HepG2 (cell line): ENCODE measurements around the gene HTATIP2. TPM values are rescaled to one million over a fixed set of nuclear protein-coding genes. Genes with fewer than 3 reads are reported as not detected.
A peak's percentile ranks its signal among the peaks of the same experiment; 100 is the strongest.

Experiments used
- ATF6 ChIP-seq: sonication (generic); formaldehyde crosslinking; conservative IDR thresholded peaks from 2 replicates; pipeline ENCODE4 v1.4.0; 2020; ENCODE audit warnings: missing genetic modification reagents
- ELK4 ChIP-seq: sonication (generic); formaldehyde crosslinking; IDR thresholded peaks from 2 replicates; pipeline ENCODE4 v1.9.0; 2021; ENCODE audit warnings: missing genetic modification reagents, borderline replicate concordance
- HES4 ChIP-seq: sonication (generic); formaldehyde crosslinking; IDR thresholded peaks from 2 replicates; pipeline ENCODE4 v1.9.0; 2021; ENCODE audit warnings: mild to moderate bottlenecking, missing genetic modification reagents, borderline replicate concordance
- HNRNPUL1 ChIP-seq: fragments of 200-400 bp; formaldehyde crosslinking; IDR thresholded peaks from 2 replicates; pipeline ENCODE4 v1.6.1; 2017; ENCODE audit warnings: low read depth, mild to moderate bottlenecking, low read length, moderate library complexity
- MYC ChIP-seq: sonication (generic); formaldehyde crosslinking; IDR thresholded peaks from 2 replicates; pipeline ENCODE4 v1.9.0; 2021; ENCODE audit warnings: missing genetic modification reagents, borderline replicate concordance
- PAF1 ChIP-seq: IDR thresholded peaks from 2 replicates; pipeline ENCODE4 v1.6.1; 2016; ENCODE audit warnings: missing genetic modification reagents, missing compliant biosample characterization
- SRSF4 ChIP-seq: fragments of 200-400 bp; formaldehyde crosslinking; IDR thresholded peaks from one replicate; pipeline ENCODE4 v1.6.1; 2018; ENCODE audit warnings: mild to moderate bottlenecking, low read depth, low read length, moderate library complexity; ENCODE audit not compliant: poor library complexity, severe bottlenecking
- ZKSCAN1 ChIP-seq: fragments of 150-350 bp; IDR thresholded peaks from 2 replicates; pipeline ENCODE4 v1.6.1; 2014; ENCODE audit warnings: low read length
- ZNF317 ChIP-seq: sonication (generic); formaldehyde crosslinking; IDR thresholded peaks from 2 replicates; pipeline ENCODE4 v1.5.0; 2020; ENCODE audit warnings: mild to moderate bottlenecking, missing genetic modification reagents
- ZNF414 ChIP-seq: sonication (generic); formaldehyde crosslinking; IDR thresholded peaks from 2 replicates; pipeline ENCODE4 v1.5.0; 2020; ENCODE audit warnings: missing genetic modification reagents
- ZNF609 ChIP-seq: sonication (generic); formaldehyde crosslinking; IDR thresholded peaks from 2 replicates; pipeline ENCODE4 v1.4.0; 2020; ENCODE audit warnings: mild to moderate bottlenecking, missing genetic modification reagents, borderline replicate concordance
- ZSCAN30 ChIP-seq: sonication (generic); formaldehyde crosslinking; IDR thresholded peaks from 2 replicates; pipeline ENCODE4 v1.5.0; 2020; ENCODE audit warnings: mild to moderate bottlenecking, missing genetic modification reagents
- polyA plus RNA-seq, 8 experiments: library from polyadenylated mRNA; depleted of rRNA in 3 of 8; stranded (reverse) in 7 of 8; unstranded in 1 of 8; fragments of >200 nt; fragmentation: Illumina TruSeq in 4 of 8; extraction: Trizol in 4 of 8; gene quantifications; 2 replicates each; pipeline versions ENCODE4 v1.2.1 to v1.2.3, GENCODE V29; 2011 to 2016; ENCODE audit warnings: low read depth in 4 of 8, missing spikeins in 1 of 8, mixed read lengths in 1 of 8; ENCODE audit not compliant: insufficient read depth in 1 of 8
- total RNA-seq, 5 experiments: library from RNA; depleted of rRNA; stranded (reverse); fragments of >200 nt; fragmentation: Illumina TruSeq; extraction: Trizol; gene quantifications; 2 replicates each; pipeline ENCODE4 v1.2.3, GENCODE V29; 2016; ENCODE audit warnings: low read depth in 1 of 5

HTATIP2 gene
- total and polyA plus RNA-seq, 2 of the 13 experiments (the other 11 are each of a cell fraction or from before 2014, with no cell fraction given), result not detected

- TF ChIP-seq ZNF609, result no peak; the same call in 1 of the 2 replicates
- TF ChIP-seq HNRNPUL1, result no peak
- TF ChIP-seq ZKSCAN1, result no peak
- no peak for TF ChIP-seq ZSCAN30 (CRISPR knock-in tag)
- TF ChIP-seq ZNF317, result 0 out of 2 replicates have a peak, but pooled peaks have one; percentile 2
- no peak for TF ChIP-seq ATF6 (CRISPR knock-in tag)
- peak; percentile 41; the same call in 1 of the 2 replicates for TF ChIP-seq ZNF414
- TF ChIP-seq MYC, result peak; percentile 99
- peak; percentile 53; the same call in 1 of the 2 replicates for TF ChIP-seq ELK4
- TF ChIP-seq SRSF4, result no peak
- peak; percentile 37; the same call in 1 of the 2 replicates for TF ChIP-seq HES4 (CRISPR knock-in tag)
- no peak for TF ChIP-seq PAF1 (CRISPR knock-in tag)
Observed at GRCh38 chr11:20387261-20388095, 24.0 kb downstream of the HTATIP2 start, which contains the start of gene PRMT3 (continued).
